Nephron (organoid): Measurements from ENCODE around the gene NSMCE3.

Experiments used
- H3K27ac Mint-ChIP-seq, 3 experiments: 2 replicates each; pipeline ENCODE4 v1.8.0; 2020; ENCODE audit warnings: mixed read lengths in 3 of 3, mild to moderate bottlenecking in 2 of 3, moderate library complexity in 1 of 3
- H3K27me3 Mint-ChIP-seq: 2 replicates; pipeline ENCODE4 v1.8.0; 2021; ENCODE audit warnings: low read depth, mild to moderate bottlenecking, moderate library complexity, mixed read lengths
- H3K36me3 Mint-ChIP-seq: 2 replicates; pipeline ENCODE4 v1.8.0; 2020; ENCODE audit warnings: low read depth, mixed read lengths
- H3K4me1 Mint-ChIP-seq: 2 replicates; pipeline ENCODE4 v1.8.0; 2020; ENCODE audit warnings: mixed read lengths
- H3K4me3 Mint-ChIP-seq, 3 experiments: 2 replicates each; pipeline ENCODE4 v1.8.0; 2020; ENCODE audit warnings: mild to moderate bottlenecking in 3 of 3, mixed read lengths in 3 of 3, moderate library complexity in 2 of 3
- H3K9me3 Mint-ChIP-seq: 2 replicates; pipeline ENCODE4 v1.8.0; 2020; ENCODE audit warnings: mixed read lengths
- TF ChIP-seq, protein P1 (sequence below), 3 experiments: fragments of 200-600 bp; sonication (generic); IDR thresholded peaks; one replicate each; pipeline ENCODE4 v1.5.0; 2021; ENCODE audit warnings: antibody characterized with exemption in 3 of 3; ENCODE audit not compliant: unreplicated experiment in 3 of 3

The NSMCE3 gene

DNA sequence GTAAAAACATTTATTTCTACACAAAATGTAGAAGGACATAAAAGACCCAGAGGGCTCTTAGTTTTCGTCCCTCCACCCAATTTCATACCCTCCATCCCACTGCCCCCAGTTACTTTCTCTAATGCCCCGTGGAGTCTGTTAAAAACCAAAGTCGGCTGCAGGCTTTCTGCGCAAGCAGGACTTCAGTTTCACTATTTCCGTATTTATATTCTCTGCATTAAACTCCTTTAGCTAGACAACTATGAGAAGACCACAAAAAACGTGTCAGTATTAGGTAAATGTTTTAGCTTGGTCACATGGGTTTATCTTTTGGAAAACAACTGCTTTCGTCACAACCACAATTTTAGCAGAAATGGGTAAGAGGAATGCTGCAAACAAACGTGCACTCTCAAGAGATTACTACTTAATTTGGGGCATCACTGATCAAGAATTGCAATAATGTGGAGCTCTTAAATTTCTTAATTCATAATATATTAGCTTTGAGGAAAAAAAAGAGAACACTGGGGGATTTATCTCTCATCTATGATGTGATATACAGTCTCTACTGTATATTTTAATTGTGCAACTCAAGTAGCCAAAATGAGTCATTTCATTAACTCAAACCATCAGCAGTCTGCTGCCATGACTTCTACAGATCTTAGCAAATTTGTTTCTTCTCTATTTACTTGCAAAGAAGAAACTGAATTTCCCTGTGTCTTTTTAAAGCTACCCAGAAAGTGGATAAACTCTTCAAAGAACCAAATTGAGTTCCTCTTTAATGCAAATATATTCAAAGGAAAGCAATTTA lies 740 bp upstream of the NSMCE3 start:
- Mint-ChIP-seq H3K27me3 (peaks cover 8% of the 10 kb centered on the region), H3K27ac (peak overlapping the region; percentile 94 to 98 (median 95)), H3K4me3 (peak overlapping the region; percentile 92 to 94 (median 94)), H3K4me1 (peaks cover 43% of the 10 kb centered on the region), H3K36me3 (no peaks in the 10 kb centered on the region), H3K9me3 (no peaks in the 10 kb centered on the region)
- TF ChIP-seq, protein P1, sequence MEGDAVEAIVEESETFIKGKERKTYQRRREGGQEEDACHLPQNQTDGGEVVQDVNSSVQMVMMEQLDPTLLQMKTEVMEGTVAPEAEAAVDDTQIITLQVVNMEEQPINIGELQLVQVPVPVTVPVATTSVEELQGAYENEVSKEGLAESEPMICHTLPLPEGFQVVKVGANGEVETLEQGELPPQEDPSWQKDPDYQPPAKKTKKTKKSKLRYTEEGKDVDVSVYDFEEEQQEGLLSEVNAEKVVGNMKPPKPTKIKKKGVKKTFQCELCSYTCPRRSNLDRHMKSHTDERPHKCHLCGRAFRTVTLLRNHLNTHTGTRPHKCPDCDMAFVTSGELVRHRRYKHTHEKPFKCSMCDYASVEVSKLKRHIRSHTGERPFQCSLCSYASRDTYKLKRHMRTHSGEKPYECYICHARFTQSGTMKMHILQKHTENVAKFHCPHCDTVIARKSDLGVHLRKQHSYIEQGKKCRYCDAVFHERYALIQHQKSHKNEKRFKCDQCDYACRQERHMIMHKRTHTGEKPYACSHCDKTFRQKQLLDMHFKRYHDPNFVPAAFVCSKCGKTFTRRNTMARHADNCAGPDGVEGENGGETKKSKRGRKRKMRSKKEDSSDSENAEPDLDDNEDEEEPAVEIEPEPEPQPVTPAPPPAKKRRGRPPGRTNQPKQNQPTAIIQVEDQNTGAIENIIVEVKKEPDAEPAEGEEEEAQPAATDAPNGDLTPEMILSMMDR (IDR thresholded peaks at IDR 0.05; ENCODE audit: unreplicated experiment in 3 of 3), result no peak

DNA sequence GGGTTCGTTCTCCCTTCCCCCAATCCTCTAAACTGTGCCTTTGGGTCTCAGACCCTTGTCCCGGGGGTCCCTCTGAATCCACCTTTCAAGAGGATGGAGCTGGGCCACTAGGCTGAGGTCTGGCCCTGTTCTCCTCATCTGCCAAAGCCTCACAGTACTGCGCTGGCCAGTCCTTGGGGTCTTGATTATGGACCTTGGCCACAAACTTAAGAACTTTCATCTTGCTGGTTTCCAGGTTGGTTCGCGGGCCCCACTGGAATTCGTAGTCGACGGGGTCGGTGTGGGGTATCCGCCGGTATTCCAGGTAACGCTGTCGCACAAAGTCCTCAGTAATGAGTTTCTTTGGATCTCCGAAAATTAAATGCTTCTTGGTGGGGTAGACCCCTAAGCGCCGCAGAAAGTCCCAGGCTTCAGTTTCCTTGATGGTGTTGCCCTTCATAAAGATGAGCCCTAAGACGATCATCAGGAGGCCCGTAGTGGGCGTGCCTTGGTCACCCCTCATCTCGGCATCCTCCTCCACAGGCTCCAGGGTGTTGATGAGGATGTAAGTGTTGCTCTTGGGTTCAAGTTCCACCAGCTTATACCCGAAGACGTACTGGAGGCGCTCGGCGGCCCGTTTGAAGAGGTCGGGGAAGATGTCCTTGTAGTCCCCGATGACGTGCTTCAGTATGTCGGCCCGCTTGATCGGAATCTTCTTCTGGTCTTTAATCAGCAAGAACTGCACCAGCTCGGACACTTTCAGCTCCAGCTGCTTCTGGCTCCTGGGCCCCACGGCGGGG lies 727 bp downstream of the NSMCE3 start:
- no peaks in the 10 kb centered on the region for H3K9me3 Mint-ChIP-seq
- peaks cover 43% of the 10 kb centered on the region for H3K4me1 Mint-ChIP-seq
- TF ChIP-seq, protein P1 (IDR thresholded peaks at IDR 0.05; ENCODE audit: unreplicated experiment in 3 of 3), result no peak
- H3K27ac Mint-ChIP-seq, result peak overlapping the region; percentile 87 to 94 (median 88)
- peaks cover 8% of the 10 kb centered on the region for H3K27me3 Mint-ChIP-seq
- H3K36me3 Mint-ChIP-seq, result no peaks in the 10 kb centered on the region
- peak overlapping the region; percentile 92 to 99 (median 99) for H3K4me3 Mint-ChIP-seq

GRCh38 chr15:29266052-29266582 lies 3.5 kb downstream of the NSMCE3 start:
- no peak overlapping the region for H3K27ac Mint-ChIP-seq
- no peaks in the 10 kb centered on the region for H3K36me3 Mint-ChIP-seq
- TF ChIP-seq, protein P1 (IDR thresholded peaks at IDR 0.05; ENCODE audit: unreplicated experiment in 3 of 3), result no peak
- peaks cover 43% of the 10 kb centered on the region for H3K4me1 Mint-ChIP-seq
- peak overlapping the region; percentile 20 to 99 (median 42) for H3K4me3 Mint-ChIP-seq
- H3K27me3 Mint-ChIP-seq, result no peaks in the 10 kb centered on the region
- no peaks in the 10 kb centered on the region for H3K9me3 Mint-ChIP-seq

DNA sequence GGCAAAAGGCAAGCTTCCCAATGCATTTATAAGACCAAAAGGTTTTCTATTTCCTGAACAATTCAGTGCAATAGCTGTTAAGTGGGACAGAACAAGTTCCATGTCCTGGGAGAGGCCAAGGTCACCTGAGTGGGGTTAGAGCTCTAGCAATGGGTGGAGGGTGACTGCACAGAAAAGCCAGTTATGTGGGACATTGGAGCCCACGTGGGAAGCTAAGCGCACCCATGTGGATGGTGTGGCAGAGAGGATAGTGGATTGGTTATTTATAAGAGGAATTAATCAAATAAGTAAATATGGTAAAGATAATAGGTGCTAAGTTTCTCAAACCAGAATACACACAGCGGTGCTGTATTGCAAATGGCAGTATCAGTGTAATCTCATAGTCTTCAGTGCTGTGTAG lies 6.3 kb downstream of the NSMCE3 start:
- H3K36me3 Mint-ChIP-seq, result no peaks in the 10 kb centered on the region
- no peak overlapping the region for H3K27ac Mint-ChIP-seq
- TF ChIP-seq, protein P1 (IDR thresholded peaks at IDR 0.05; ENCODE audit: unreplicated experiment in 3 of 3), result no peak
- no peaks in the 10 kb centered on the region for H3K9me3 Mint-ChIP-seq
- no peaks in the 10 kb centered on the region for H3K27me3 Mint-ChIP-seq
- H3K4me3 Mint-ChIP-seq, result no peak overlapping the region
- peaks cover 24% of the 10 kb centered on the region for H3K4me1 Mint-ChIP-seq

- TF ChIP-seq, protein P1 (IDR thresholded peaks at IDR 0.05; ENCODE audit: unreplicated experiment in 3 of 3), result no peak
- no peaks in the 10 kb centered on the region for H3K27me3 Mint-ChIP-seq
- no peaks in the 10 kb centered on the region for H3K9me3 Mint-ChIP-seq
- H3K36me3 Mint-ChIP-seq, result no peaks in the 10 kb centered on the region
- H3K4me3 Mint-ChIP-seq, result no peak overlapping the region
- H3K4me1 Mint-ChIP-seq, result peaks cover 23% of the 10 kb centered on the region
- H3K27ac Mint-ChIP-seq, result no peak overlapping the region
Measured at GRCh38 chr15:29262738-29263137, 6.9 kb downstream of the NSMCE3 start.
